ENCODE data around the gene SKP1. TPM values are rescaled to one million over a fixed set of nuclear protein-coding genes. Genes with fewer than 3 reads are reported as not detected.

SKP1 gene
- polyA plus RNA-seq, 3 donors = 182 to 787 (median 735) TPM

DNA sequence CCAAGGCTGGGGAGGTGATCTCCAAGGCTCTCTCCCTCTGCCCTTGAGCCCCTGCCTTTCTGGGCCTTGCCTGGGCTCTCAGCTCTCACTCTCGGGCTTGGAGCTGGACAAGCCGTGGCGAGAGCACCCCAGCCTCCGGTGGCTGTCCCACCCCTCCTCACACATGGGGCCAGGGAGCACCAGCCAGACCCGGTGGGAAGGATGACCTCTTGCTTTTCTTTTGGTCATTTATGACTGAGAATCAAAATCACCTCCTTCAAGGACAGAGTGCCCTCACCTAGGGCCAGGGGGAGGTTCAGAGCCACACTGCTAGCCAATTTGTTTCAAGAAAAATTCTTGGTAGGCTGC is 48.1 kb downstream of the SKP1 start:
- no peak overlapping the region for H2AFZ ChIP-seq (ENCODE audit: insufficient read depth, low read depth, low read length, poor library complexity, severe bottlenecking)
- no peaks in the 10 kb centered on the region for H3K4me1 ChIP-seq (ENCODE audit: control insufficient read depth in 1 of 2, insufficient read depth in 2 of 2, low read length in 2 of 2)
- H3K27me3 ChIP-seq (ENCODE audit: control insufficient read depth in 2 of 2, insufficient read depth in 2 of 2, low read length in 2 of 2) = no peaks in the 10 kb centered on the region
- H3K9me3 ChIP-seq (replicated peaks in 1 of 2; ENCODE audit: control insufficient read depth in 1 of 2, insufficient read depth in 1 of 2, low read length in 2 of 2) = no peaks in the 10 kb centered on the region
- intact Hi-C loops (cut with micrococcal nuclease) = no loop called here
- no peaks in the 10 kb centered on the region for H3K79me2 ChIP-seq (ENCODE audit: insufficient read depth, low read length)
- no peaks in the 10 kb centered on the region for H3K9me3 Mint-ChIP-seq
- H3K4me2 ChIP-seq (replicated peaks; ENCODE audit: extremely low read depth, low read length, poor library complexity, severe bottlenecking) = no peak overlapping the region
- H3K27me3 Mint-ChIP-seq (ENCODE audit: low read depth in 3 of 3) = peaks cover 2 to 4% (median 3%) of the 10 kb centered on the region in 3 donors
- no peak overlapping the region for H3K27ac ChIP-seq (ENCODE audit: low read depth in 1 of 2, low read length in 2 of 2)
- peaks cover 0 to 1% of the 10 kb centered on the region in 2 donors for H3K36me3 ChIP-seq (replicated peaks in 1 of 2; ENCODE audit: control insufficient read depth in 1 of 2, insufficient read depth in 2 of 2, low read length in 2 of 2)
- TF ChIP-seq, protein P1, sequence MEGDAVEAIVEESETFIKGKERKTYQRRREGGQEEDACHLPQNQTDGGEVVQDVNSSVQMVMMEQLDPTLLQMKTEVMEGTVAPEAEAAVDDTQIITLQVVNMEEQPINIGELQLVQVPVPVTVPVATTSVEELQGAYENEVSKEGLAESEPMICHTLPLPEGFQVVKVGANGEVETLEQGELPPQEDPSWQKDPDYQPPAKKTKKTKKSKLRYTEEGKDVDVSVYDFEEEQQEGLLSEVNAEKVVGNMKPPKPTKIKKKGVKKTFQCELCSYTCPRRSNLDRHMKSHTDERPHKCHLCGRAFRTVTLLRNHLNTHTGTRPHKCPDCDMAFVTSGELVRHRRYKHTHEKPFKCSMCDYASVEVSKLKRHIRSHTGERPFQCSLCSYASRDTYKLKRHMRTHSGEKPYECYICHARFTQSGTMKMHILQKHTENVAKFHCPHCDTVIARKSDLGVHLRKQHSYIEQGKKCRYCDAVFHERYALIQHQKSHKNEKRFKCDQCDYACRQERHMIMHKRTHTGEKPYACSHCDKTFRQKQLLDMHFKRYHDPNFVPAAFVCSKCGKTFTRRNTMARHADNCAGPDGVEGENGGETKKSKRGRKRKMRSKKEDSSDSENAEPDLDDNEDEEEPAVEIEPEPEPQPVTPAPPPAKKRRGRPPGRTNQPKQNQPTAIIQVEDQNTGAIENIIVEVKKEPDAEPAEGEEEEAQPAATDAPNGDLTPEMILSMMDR (IDR thresholded peaks at IDR 0.05) = no peak
- no peak overlapping the region for H3K4me3 ChIP-seq (replicated peaks in 1 of 3; ENCODE audit: low read depth in 2 of 3, low read length in 3 of 3)
- peaks cover 1% of the 10 kb centered on the region for H3K4me1 Mint-ChIP-seq
- H3K27ac Mint-ChIP-seq = peak overlapping the region in 1 of 7 donors; percentile 21
- H4K20me1 ChIP-seq (ENCODE audit: insufficient read depth, low read length) = no peaks in the 10 kb centered on the region
- H3K36me3 Mint-ChIP-seq = peaks cover 9 to 12% of the 10 kb centered on the region in 2 donors
- DNase-seq = no peak
- peak overlapping the region in 1 of 2 donors; percentile 24 for H3K4me3 Mint-ChIP-seq
- H3K9ac ChIP-seq (ENCODE audit: insufficient read depth, low read length, poor library complexity, severe bottlenecking) = no peak overlapping the region
- no CpG with 5 or more reads among the region's 5 CpGs for WGBS (ENCODE audit: insufficient coverage)

DNA sequence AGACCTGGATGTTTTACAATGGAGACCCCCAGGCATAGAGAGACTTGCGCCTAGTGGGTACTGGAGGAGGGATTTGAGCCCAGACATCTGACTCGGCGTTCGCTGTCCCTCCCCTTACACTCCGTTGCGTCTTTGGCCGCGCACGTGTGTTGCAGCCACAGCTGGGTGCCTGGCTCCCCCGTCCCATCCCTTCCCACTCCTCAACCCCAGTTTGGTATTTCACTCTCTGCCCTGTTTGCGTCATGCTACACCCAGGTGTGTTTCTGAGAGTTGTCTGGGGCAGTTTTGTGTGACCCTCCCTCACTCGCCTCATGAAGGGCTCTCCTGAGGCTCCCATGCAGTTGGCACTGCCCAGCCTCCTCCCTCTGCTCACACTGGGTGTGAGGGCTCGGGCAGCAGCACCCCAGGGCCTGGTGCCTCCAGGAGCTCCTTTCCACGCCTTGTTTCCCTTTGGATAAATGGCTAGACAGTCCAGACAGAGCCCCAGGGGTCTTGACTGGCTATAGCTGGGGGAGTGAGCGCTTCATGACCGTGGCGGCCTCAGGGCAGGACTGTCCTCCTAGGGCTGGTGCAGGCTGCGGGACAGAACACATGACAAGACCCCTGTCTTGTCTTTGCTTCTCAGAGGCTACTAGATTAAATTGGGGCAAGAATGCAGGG is 48.6 kb downstream of the SKP1 start:
- Histone ChIP-seq H3K27me3 (ENCODE audit: control insufficient read depth in 2 of 2, insufficient read depth in 2 of 2, low read length in 2 of 2) (no peaks in the 10 kb centered on the region), H3K4me3 (replicated peaks in 1 of 3; ENCODE audit: low read depth in 2 of 3, low read length in 3 of 3) (no peak overlapping the region), H3K4me2 (replicated peaks; ENCODE audit: extremely low read depth, low read length, poor library complexity, severe bottlenecking) (no peak overlapping the region), H3K79me2 (ENCODE audit: insufficient read depth, low read length) (no peaks in the 10 kb centered on the region), H3K36me3 (replicated peaks in 1 of 2; ENCODE audit: control insufficient read depth in 1 of 2, insufficient read depth in 2 of 2, low read length in 2 of 2) (no peaks in the 10 kb centered on the region), H3K4me1 (ENCODE audit: control insufficient read depth in 1 of 2, insufficient read depth in 2 of 2, low read length in 2 of 2) (no peaks in the 10 kb centered on the region), H3K9ac (ENCODE audit: insufficient read depth, low read length, poor library complexity, severe bottlenecking) (no peak overlapping the region), H2AFZ (ENCODE audit: insufficient read depth, low read depth, low read length, poor library complexity, severe bottlenecking) (no peak overlapping the region), H3K9me3 (replicated peaks in 1 of 2; ENCODE audit: control insufficient read depth in 1 of 2, insufficient read depth in 1 of 2, low read length in 2 of 2) (no peaks in the 10 kb centered on the region), H3K27ac (ENCODE audit: low read depth in 1 of 2, low read length in 2 of 2) (no peak overlapping the region), H4K20me1 (ENCODE audit: insufficient read depth, low read length) (no peaks in the 10 kb centered on the region)
- Mint-ChIP-seq H3K4me3 (peak overlapping the region in 1 of 2 donors; percentile 24), H3K9me3 (no peaks in the 10 kb centered on the region), H3K36me3 (peaks cover 8 to 12% of the 10 kb centered on the region in 2 donors), H3K27ac (peak overlapping the region in 1 of 7 donors; percentile 6), H3K4me1 (peaks cover 1% of the 10 kb centered on the region), H3K27me3 (ENCODE audit: low read depth in 3 of 3) (peaks cover 2 to 7% (median 3%) of the 10 kb centered on the region in 3 donors)
- 96% methylated on average over 6 of the region's 18 CpGs for WGBS (ENCODE audit: insufficient coverage)
- TF ChIP-seq, protein P1 (IDR thresholded peaks at IDR 0.05) = no peak
- no peak for DNase-seq
- intact Hi-C loops (cut with micrococcal nuclease) = no loop called here

All from CD14-positive monocyte (primary cell).